Muscle layer of duodenum (tissue), 2 donors: ENCODE measurements around the gene TSPYL4.
"Not testable (repeated sequence)": the region's sequence is repeated elsewhere in the genome, so short reads cannot be mapped to it uniquely, and the experiment has no call there.

Source experiments
- H3K27ac ChIP-seq: one replicate; pipeline ENCODE4 v1.7.0; 2013; ENCODE audit warnings: mild to moderate bottlenecking, low read length
- H3K27me3 ChIP-seq: one replicate; pipeline ENCODE4 v1.7.0; 2013; ENCODE audit warnings: low read depth, mild to moderate bottlenecking, control low read depth, low read length
- H3K36me3 ChIP-seq, 2 donors: one replicate each; pipeline ENCODE4 v1.7.0; 2013; ENCODE audit warnings: low read length in 2 of 2, control low read depth in 1 of 2, mild to moderate bottlenecking in 1 of 2; ENCODE audit not compliant: insufficient read depth in 2 of 2, control insufficient read depth in 1 of 2
- H3K4me1 ChIP-seq, 2 donors: one replicate each; pipeline ENCODE4 v1.7.0; 2013; ENCODE audit warnings: low read length in 2 of 2, mild to moderate bottlenecking in 2 of 2, control low read depth in 1 of 2, moderate library complexity in 1 of 2; ENCODE audit not compliant: insufficient read depth in 2 of 2, control insufficient read depth in 1 of 2
- H3K4me3 ChIP-seq, 2 donors: one replicate each; pipeline ENCODE4 v1.7.0; 2013; ENCODE audit warnings: low read length in 2 of 2, low read depth in 1 of 2, mild to moderate bottlenecking in 1 of 2
- H3K9me3 ChIP-seq, 2 donors: one replicate each; pipeline ENCODE4 v1.7.0; 2013; ENCODE audit warnings: low read length in 2 of 2, control low read depth in 1 of 2, mild to moderate bottlenecking in 1 of 2; ENCODE audit not compliant: control insufficient read depth in 1 of 2
- donor health status: healthy.

The TSPYL4 gene

DNA sequence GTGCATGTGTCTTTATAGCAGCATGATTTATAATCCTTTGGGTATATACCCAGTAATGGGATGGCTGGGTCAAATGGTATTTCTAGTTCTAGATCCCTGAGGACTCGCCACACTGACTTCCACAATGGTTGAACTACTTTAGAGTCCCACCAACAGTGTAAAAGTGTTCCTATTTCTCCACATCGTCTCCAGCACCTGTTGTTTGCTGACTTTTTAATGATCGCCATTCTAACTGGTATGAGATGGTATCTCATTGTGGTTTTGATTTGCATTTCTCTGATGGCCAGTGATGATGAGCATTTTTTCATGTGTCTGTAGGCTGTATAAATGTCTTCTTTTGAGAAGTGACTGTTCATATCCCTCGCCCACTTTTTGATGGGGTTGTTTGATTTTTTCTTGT, 31.1 kb upstream of the TSPYL4 start:
- not testable (repeated sequence) for H3K27ac ChIP-seq, H3K4me3 ChIP-seq, H3K36me3 ChIP-seq, H3K4me1 ChIP-seq, H3K27me3 ChIP-seq, H3K9me3 ChIP-seq

GRCh38 chr6:116283191-116283590, 29.3 kb upstream of the TSPYL4 start:
- Histone ChIP-seq H3K9me3 (no peaks in the 10 kb centered on the region), H3K27me3 (no peaks in the 10 kb centered on the region), H3K36me3 (peaks cover 0 to 7% of the 10 kb centered on the region in 2 donors), H3K4me1 (peaks cover 3 to 15% of the 10 kb centered on the region in 2 donors), H3K27ac (no peak overlapping the region), H3K4me3 (no peak overlapping the region)

DNA sequence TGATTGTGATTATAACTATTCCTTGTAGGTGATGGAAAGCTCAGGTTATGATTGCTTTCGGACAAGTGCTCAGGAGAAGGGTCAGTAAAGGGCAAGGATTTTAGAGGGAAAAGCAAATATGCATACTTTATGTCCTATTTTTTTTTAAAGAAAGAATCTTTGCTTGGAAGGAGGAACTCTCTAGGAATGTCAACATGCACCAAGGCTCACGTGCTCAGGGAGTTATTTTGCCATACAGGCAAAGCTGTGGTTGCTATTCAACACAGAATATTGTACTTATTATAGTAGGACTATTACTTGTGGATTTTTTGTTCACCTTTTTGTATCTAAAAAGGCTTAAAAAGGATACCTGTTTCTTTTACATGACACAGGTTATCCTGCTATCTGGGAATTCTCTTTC, 28.8 kb upstream of the TSPYL4 start:
- peaks cover 3 to 9% of the 10 kb centered on the region in 2 donors for H3K36me3 ChIP-seq
- peaks cover 7 to 20% of the 10 kb centered on the region in 2 donors for H3K4me1 ChIP-seq
- no peaks in the 10 kb centered on the region for H3K9me3 ChIP-seq
- no peak overlapping the region for H3K4me3 ChIP-seq
- H3K27me3 ChIP-seq = no peaks in the 10 kb centered on the region
- no peak overlapping the region for H3K27ac ChIP-seq

DNA sequence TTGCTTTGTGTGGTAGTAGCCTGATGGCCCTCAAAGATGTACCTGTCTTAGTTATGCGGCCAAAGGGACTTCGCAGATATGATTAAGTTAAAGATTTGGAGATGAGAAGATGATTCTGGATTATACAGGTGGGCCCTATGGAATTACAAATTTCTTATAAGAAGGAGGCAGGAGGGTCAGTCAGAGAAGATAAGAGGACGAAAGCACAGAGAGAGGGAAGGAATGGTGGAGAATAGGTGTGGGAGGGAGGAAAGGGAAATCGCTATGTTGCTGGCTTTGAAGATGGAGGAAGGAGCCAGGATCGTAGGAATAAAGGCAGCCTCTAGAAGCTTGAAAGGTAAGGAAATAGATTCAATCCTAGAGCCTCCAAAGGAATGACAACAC, 27.1 kb upstream of the TSPYL4 start:
- no peak overlapping the region for H3K27ac ChIP-seq
- peaks cover 7 to 31% of the 10 kb centered on the region in 2 donors for H3K4me1 ChIP-seq

GRCh38 chr6:116280161-116280932, 26.5 kb upstream of the TSPYL4 start:
- peak overlapping the region; percentile 86 to 89 for H3K4me3 ChIP-seq
- peaks cover 7 to 37% of the 10 kb centered on the region in 2 donors for H3K4me1 ChIP-seq
- peak overlapping the region; percentile 96 for H3K27ac ChIP-seq
- no peaks in the 10 kb centered on the region for H3K27me3 ChIP-seq
- no peaks in the 10 kb centered on the region for H3K9me3 ChIP-seq
- H3K36me3 ChIP-seq = peaks cover 3 to 9% of the 10 kb centered on the region in 2 donors

More for the DNA sequence above, 27.1 kb upstream of the TSPYL4 start:
- H3K27me3 ChIP-seq = no peaks in the 10 kb centered on the region
- H3K9me3 ChIP-seq = no peaks in the 10 kb centered on the region
- peaks cover 3 to 9% of the 10 kb centered on the region in 2 donors for H3K36me3 ChIP-seq
- H3K4me3 ChIP-seq = peak overlapping the region; percentile 86 to 89

- peak within 1 kb of the TSS; percentile 86 to 89 for H3K4me3 ChIP-seq
- no peaks in the 10 kb centered on the region for H3K27me3 ChIP-seq
- no peaks in the 10 kb centered on the region for H3K9me3 ChIP-seq
- peak within 1 kb of the TSS; percentile 96 for H3K27ac ChIP-seq
- H3K36me3 ChIP-seq = peaks cover 3 to 9% of the 10 kb centered on the region in 2 donors
- peaks cover 7 to 45% of the 10 kb centered on the region in 2 donors for H3K4me1 ChIP-seq
Observed at GRCh38 chr6:116279232-116280160, 25.6 kb upstream of the TSPYL4 start, which contains the start of gene TSPYL1. TSS of gene TSPYL1 (minus strand) at chr6:116279930. CDS start at chr6:116279830, 100 bp downstream.

DNA sequence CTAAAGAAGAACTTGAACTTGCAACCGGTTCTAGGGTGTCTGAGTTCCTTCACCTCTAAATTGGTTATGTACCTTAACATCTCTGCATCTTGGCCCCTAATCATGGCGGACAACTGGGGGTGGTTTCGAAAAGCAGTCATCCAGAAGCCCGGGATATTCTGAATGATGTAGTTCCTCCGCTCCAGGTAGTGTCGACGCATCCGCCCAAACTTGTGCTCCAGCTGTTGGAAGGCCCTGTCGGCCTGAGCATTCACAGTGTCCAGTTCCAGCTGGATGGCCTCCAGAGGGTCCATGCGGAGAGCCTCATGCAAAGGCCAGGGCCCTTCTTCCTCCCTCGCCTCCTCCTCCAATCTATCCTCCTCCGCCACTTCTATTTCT, 25.0 kb upstream of the TSPYL4 start:
- H3K27me3 ChIP-seq = no peaks in the 10 kb centered on the region
- H3K4me3 ChIP-seq = peak overlapping the region; percentile 86 to 89
- H3K36me3 ChIP-seq = peaks cover 3 to 12% of the 10 kb centered on the region in 2 donors
- H3K27ac ChIP-seq = peak overlapping the region; percentile 96
- peaks cover 7 to 46% of the 10 kb centered on the region in 2 donors for H3K4me1 ChIP-seq
- H3K9me3 ChIP-seq = no peaks in the 10 kb centered on the region

- no peaks in the 10 kb centered on the region for H3K27me3 ChIP-seq
- peaks cover 3 to 12% of the 10 kb centered on the region in 2 donors for H3K36me3 ChIP-seq
- no peaks in the 10 kb centered on the region for H3K9me3 ChIP-seq
- H3K4me3 ChIP-seq = peak overlapping the region; percentile 86 to 89
- peak overlapping the region; percentile 96 for H3K27ac ChIP-seq
- peaks cover 7 to 46% of the 10 kb centered on the region in 2 donors for H3K4me1 ChIP-seq
Observed at GRCh38 chr6:116278481-116278829, 24.6 kb upstream of the TSPYL4 start.

- peak overlapping the region; percentile 86 to 89 for H3K4me3 ChIP-seq
- H3K4me1 ChIP-seq = peaks cover 7 to 46% of the 10 kb centered on the region in 2 donors
- peak overlapping the region; percentile 61 for H3K27ac ChIP-seq
- H3K36me3 ChIP-seq = peaks cover 3 to 12% of the 10 kb centered on the region in 2 donors
- no peaks in the 10 kb centered on the region for H3K9me3 ChIP-seq
- no peaks in the 10 kb centered on the region for H3K27me3 ChIP-seq
Observed at GRCh38 chr6:116277124-116277523, 23.2 kb upstream of the TSPYL4 start.

GRCh38 chr6:116271149-116271708, 17.4 kb upstream of the TSPYL4 start:
- Histone ChIP-seq H3K4me1 (peaks cover 0 to 18% of the 10 kb centered on the region in 2 donors), H3K4me3 (no peak overlapping the region), H3K27ac (no peak overlapping the region), H3K9me3 (no peaks in the 10 kb centered on the region), H3K27me3 (no peaks in the 10 kb centered on the region), H3K36me3 (peaks cover 3 to 4% of the 10 kb centered on the region in 2 donors)
